ENCODE data around the gene EFNB2.

DNA sequence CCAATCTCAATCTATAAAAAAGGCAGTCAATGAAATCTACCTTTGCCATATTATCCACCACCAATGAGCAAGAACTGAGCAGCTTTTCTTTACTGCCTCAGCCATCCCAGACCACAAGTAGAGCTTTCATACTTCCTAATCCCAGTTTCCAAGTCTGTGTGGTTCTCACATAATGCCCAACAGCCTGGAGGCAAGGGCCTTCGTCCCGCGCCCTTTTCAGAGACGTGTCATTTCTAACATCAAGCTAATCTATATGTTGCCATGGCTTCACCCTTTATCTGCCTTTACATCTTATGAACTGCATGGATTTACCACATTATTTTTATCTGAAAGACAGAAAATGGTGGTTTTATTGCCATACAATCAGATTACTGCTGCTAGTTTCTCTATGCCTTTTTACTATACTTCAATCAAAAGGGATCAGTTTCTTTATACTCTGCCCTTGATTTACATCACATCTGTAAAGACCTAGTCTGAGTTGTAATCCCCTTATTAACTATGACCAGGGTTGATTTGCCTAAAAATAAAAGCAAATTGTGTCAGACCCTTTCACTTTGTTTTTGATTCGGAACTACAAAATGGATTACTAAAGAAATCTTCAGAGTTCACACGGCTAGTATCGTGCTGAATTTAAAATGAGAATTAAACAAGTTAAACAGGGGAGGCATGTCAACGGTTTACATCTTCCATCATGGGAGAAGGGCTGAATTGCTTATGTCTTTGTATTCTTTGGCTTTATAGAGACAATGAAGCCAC, 5.9 kb downstream of the EFNB2 start:
- TF ChIP-seq, protein P1, sequence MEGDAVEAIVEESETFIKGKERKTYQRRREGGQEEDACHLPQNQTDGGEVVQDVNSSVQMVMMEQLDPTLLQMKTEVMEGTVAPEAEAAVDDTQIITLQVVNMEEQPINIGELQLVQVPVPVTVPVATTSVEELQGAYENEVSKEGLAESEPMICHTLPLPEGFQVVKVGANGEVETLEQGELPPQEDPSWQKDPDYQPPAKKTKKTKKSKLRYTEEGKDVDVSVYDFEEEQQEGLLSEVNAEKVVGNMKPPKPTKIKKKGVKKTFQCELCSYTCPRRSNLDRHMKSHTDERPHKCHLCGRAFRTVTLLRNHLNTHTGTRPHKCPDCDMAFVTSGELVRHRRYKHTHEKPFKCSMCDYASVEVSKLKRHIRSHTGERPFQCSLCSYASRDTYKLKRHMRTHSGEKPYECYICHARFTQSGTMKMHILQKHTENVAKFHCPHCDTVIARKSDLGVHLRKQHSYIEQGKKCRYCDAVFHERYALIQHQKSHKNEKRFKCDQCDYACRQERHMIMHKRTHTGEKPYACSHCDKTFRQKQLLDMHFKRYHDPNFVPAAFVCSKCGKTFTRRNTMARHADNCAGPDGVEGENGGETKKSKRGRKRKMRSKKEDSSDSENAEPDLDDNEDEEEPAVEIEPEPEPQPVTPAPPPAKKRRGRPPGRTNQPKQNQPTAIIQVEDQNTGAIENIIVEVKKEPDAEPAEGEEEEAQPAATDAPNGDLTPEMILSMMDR (IDR thresholded peaks at IDR 0.05; ENCODE audit: low read depth, low read length), result no peak
- no peak for TF ChIP-seq MYC (IDR thresholded peaks at IDR 0.05; ENCODE audit: low read depth, low read length)

Measured in NB4 (cell line).